Activated T-helper 1 cell treated with Interleukin-2 at 50 U/mL for 16 hours (primary cell): ENCODE data around the gene CCDC88C.
"Not testable (repeated sequence)": the region's sequence is repeated elsewhere in the genome, so short reads cannot be mapped to it uniquely, and the experiment has no call there.

Source experiments
- DNase-seq: peaks from one replicate; pipeline ENCODE4 v3.0.0-alpha.2; 2020; ENCODE audit warnings: low read depth

CCDC88C gene

GRCh38 chr14:91227183-91227628, 190.4 kb downstream of the CCDC88C start:
- DNase-seq: no peak

- not testable (repeated sequence) for DNase-seq
Observed at GRCh38 chr14:91226360-91226759, 191.3 kb downstream of the CCDC88C start.

- DNase-seq: no peak
Observed at GRCh38 chr14:91225025-91225424, 192.6 kb downstream of the CCDC88C start.

- DNase-seq: no peak
Observed at GRCh38 chr14:91223028-91223783, 194.4 kb downstream of the CCDC88C start.
